Heart left ventricle (tissue), 13 donors: ENCODE measurements around the gene STEAP1.

ENCODE experiments used
- CTCF ChIP-seq, 12 donors: fragments of 200-600 bp; sonication (generic) in 4 of 12; IDR thresholded peaks; one replicate each; pipeline versions ENCODE4 v1.5.0 to v1.8.0; 2018 to 2022; ENCODE audit warnings: antibody characterized with exemption in 12 of 12, mild to moderate bottlenecking in 5 of 12
- POLR2A ChIP-seq, 2 donors: fragments of 450-650 bp; IDR thresholded peaks; one replicate each; pipeline ENCODE4 v1.6.1; 2017; ENCODE audit warnings: antibody characterized with exemption in 2 of 2, mild to moderate bottlenecking in 2 of 2, moderate library complexity in 2 of 2
- donor health status: ischemic (EF 13 %, LVEDD 7.1; RV severe dilation, severe dysfunction).
- donor health status: DM: no; HTN: yes; CAD: no.
- donor health status: DM: no; HTN: no; CAD: no.
- donor health status: ischemic (EF 25% LVEDD 6.9; RV normal size, moderate dysfunction).
- donor health status: ischemic (EF 25% LVEDD 5.7; RV mildly dilated, moderate dysfunction).
- donor health status: ischemic (EF 35%, LVEDD 5.7; RV mildly dilated, moderate dysfunction).
- donor health status: nonischemic (EF 11% LVEDD 7.7; RV severe dilation, severe dysfunction).
- donor health status: DM: yes; HTN: yes; CAD: no.
- donor health status: PGD.
- donor health status: ischemic (EF 29% LVEDD 5.4; RV normal size, mild dysfunction).
- donor health status: nonischemic (EF 23%, LVEDD 6.1; RV moderate dilation, normal function).

GRCh38 chr7:90180649-90181048, 26.4 kb downstream of the STEAP1 start:
- no peak for TF ChIP-seq POLR2A (IDR thresholded peaks at IDR 0.05)
- no peak for TF ChIP-seq CTCF (IDR thresholded peaks at IDR 0.05)
